Activated CD4-positive, alpha-beta T cell treated with anti-CD3 and anti-CD28 coated beads, Interleukin-2, amount 50 U/mL, for 16 hours (primary cell): ENCODE data around the gene TLCD5.

Experiments used
- DNase-seq: peaks from one replicate; pipeline ENCODE4 v3.0.0-alpha.2; 2020

Gene TLCD5

DNA sequence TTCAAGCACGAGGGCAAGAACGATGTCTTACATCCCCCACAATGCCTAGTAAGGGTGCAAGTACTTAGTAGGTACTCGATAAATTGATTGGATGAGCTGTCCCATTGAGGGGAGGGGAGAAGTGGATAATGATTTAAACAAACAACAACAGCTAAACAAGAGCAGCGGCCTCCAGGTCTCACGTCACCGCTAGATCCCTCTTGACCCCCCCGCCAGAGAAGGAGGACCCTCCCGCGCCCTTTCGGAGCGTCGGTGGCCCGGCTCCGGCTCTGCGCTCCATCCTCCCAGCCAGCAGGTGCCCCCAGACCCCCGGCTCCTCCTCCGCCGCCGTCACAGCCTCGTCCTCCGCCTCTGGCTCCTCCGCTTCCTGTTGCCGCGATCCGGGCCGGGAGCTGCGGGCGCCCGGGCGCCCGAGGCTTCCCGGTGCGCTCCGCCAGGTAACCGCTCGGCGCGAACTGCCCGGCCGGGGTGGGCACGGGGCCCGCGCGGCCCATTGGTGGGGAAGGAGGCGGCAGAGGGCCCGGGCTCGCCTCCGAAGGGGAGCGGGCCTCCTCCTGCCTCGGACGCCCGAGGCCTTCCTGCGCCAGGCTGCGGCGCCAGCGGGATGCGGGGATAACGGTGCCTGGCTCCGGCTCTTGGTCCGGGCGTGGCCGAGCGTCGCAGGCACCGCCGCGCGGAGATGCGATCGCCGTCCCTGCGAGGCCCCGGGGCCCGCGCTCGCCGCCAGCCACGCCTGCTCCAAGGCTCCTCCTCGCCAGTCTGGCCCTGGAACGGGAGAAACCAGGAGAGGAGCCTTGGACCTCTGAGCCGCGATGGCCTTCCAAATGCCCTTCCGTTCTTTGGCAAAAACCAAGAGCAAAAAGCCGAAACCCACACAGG lies at the start of gene TLCD5:
Gene TLCD5, plus strand, starts transcription at position 368 of the 879 bp plus-strand sequence. CDS start 2,143 bp downstream, outside the sequence.
- DNase-seq, result peak; percentile 36

DNA sequence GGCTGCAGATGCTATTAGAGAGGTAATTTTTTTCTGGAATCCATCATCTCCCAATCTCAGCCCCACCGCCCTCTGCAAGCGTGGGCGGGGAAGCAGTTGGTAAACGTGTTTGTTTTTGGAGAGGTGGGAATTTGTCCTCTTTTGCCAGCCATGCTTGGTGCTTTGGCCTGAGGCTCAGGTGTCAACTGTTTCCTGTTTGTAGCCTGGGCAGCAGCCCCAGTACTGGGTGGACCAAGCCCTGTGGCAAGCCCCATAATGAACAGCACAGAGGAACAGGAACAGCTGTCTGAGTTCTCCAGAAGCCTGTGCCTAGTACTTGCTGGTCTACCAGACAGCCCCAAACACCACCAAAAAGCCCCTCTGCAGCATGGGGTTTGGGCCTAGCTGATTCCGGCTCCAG lies 45.6 kb upstream of the TLCD5 start:
- DNase-seq, result no peak

DNA sequence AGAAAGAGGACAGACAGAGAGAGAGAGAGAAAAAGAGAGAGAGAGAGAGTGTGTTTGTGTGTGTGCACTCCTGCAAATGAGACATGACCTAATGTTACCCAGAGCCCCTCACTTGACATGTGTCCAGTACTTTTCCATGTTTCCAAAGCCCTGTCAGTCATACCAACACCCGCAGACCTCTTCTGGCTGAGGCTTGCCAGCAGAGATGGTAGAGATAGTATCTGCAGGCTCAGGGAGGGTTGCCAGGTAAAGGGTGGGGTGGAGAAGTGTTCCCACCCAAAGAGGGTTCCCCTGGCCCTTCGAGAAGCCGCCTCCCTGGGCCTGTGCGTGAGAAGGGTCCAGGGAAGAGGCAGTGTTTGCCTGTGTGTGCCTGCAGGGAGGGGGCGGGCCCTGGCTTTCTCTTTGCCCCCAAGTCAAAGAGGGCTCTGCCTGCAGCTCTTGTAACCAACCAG lies 44.5 kb upstream of the TLCD5 start:
- DNase-seq, result no peak

DNA sequence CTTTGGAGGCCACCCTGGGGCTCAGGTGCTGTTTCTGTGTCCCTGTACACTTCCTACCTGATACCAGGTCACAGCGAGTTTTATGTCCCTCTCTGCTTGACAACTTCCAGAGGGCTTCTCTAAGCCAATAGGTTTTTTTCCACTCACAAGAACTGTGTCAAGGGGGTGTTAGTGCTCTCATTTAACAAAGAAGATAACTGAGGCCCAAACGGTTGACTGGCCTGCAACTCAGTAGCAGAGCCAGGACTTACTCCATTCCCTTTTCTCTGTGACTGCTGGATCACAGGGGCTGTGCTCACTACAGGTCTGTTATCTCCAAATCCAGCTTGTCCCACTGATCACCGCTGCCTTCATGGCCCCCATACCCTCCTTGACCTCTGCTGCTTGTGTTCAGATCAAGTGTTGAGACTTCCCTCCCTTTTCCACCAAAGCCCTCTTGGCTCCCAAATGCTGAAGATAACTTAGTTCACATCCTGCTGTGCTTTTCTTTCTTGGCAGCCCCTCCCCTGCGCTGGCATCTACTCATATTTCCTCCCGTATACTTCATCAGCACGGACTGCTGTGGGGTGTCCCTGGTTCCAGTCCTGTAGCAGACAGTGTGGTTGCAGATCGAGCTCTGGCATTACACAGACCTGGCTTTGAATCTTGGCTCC lies 43.8 kb upstream of the TLCD5 start:
- DNase-seq, result no peak

DNA sequence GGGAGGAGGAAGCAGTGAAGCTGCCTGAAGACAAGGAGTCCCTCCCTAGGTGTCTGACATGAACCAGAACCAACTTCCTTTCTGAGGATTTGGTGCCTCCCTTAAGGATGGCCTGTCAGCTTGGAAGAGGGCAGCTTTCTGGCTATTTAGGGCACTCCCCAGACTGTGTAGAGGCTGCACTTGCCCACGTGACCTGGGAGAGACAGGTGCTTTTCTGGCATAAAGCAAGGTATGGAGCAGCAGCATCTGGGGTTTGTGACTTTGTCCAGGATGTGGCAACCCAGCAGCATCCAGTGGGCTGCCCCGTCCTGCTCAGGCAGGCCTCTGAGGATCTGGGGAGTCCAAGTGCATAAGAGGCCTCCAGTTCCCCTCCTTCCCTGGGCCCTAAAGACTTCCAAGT lies 42.0 kb upstream of the TLCD5 start:
- no peak for DNase-seq

DNA sequence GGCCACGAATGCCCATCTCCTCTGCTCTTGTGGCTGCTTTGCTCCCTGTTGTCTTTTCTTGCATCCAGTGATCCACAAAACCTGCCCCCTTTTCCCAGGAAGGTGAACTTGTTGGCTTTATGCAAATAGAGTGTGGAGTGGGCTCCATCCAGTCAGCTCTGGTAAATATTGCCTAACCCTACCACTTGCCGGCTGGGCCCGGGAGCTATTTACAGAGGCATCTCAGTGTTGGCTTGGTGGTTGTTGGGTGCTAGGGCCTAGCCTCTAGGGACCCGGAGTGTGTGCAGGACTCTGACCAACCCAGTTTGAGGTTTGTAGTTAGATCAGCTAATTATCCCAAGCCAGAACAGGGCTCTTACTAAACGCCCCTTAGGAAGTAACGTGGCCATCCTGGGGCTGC lies 40.8 kb upstream of the TLCD5 start:
- DNase-seq, result no peak

DNA sequence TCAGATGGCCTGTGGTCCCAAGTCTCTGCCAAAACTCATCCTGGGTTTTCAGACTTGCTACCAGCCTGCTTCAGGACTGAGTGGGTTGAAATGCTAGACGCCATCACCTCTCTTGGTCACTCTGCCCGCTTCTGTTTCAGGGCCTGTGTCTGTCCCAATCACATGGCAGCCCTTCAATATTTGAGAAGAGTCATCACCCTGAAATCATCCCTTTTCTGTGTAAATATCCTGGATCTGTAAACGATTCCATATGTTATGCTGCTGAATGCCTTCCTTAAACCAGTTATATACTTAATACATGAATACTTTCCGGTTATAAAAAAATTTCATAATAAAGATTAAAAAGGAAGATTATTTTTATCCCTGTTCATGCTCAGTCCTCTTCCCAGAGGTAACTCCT lies 39.8 kb upstream of the TLCD5 start:
- no peak for DNase-seq

DNA sequence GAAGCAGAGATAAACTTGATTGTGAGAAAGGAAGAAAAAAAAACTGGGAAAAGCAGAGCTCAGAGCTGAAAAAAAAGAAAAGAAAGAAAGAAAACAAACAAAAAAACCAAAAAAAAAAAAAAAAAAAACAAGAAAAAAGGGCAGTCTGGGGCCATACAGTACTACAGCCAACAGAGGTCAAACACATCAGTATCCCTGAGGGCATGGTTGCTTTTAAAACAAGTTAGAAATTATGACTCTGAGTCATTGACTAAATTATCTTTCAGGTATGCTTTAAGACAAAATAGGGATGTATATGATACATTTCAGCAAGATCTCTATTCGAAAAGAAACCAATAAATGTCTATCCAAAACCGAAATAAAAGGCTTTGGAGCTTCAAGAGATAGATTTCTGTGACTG lies 37.1 kb upstream of the TLCD5 start:
- no peak for DNase-seq

DNA sequence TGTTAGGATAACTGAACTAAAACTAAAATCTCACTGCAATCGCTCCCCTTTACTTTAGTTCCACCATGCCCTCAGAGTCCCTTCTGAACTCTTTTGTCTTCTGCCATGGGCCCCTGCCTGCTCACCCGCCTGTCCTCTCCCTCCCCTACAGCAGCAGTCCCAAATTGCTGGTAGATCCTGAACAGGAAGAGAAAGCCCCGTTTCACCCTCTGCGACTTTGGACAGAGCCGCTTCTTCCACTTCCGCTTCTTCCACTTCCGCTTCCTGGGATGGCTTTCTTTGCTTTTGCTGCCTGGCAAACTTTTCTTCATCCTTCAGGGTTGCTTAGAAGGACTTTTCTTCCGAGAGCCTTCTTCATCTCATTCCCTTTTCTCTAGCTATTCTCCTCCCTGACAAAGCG lies 35.7 kb upstream of the TLCD5 start:
- DNase-seq, result no peak

DNA sequence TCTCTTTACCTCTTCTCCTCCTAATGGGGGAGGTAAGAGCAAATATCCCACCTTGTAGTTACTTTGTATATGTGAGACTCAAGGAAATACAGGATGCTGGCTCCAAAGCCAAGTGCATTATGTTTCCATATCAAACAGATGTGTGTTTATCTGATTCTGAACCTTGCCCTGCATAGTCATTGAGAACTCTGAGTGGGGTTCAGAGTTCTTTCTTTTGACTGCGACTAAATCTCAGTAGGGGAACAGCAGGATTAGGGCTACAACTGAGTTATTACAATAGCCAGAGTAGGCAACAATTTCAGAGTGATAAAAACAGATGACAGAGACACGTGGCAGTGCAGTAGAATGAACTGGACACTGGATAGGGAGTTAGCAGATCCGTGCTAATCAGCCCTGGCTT lies 34.1 kb upstream of the TLCD5 start:
- no peak for DNase-seq

DNA sequence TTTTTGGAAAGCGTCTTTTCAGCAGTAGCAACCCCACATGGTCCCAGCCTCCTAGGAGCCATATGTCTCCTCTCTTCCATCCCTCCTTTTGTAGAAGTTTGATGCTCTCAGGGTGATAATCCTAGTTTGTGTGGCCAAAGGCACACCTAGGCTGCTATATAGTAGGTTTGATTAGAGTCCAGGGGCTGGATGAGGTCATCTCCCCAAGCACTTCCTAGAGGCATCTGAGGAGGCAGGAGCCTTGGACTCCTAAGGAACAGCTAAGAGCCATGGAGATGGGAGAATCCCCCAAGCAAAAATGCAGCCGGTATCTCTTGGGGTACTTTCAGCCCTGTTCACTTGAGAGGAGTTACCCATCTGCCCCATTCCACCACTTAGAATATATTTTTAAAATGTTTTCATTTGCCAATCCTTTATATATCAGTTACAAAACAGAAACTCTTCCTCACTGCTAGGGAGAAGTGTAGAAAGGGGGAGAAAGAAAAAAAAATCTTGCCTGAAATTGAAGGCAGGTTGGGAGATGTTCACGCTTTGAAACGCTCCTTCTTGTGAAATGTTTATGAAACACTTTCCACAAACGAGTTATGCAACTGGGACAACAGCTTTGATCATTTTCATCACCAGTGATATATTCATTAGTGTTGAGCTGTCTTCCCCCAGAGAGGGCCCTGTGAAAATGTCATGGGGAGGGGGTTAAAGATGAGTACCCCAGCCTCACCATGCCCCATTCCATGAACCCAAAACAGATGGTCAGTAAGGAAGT lies 31.9 kb upstream of the TLCD5 start:
- DNase-seq, result no peak

DNA sequence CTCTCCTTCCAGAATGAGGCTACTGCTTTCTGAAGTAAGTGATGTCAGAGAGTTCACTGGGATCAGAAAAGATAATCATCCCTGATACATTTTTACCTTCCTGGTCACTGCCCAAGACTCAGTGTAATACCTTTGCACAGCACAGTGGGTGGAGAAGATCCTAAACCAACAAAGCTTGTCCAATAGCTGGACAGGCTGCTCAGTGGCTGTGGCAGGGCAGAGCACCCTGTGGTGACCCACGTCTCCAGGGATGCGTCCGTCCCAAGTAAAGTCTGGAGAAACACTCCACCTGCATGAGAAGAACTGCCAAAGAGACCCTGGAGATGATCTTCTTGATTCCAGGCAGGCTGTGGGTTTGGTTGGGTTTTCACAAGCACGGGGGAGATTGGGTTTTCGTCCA lies 31.0 kb upstream of the TLCD5 start:
- DNase-seq, result no peak

DNA sequence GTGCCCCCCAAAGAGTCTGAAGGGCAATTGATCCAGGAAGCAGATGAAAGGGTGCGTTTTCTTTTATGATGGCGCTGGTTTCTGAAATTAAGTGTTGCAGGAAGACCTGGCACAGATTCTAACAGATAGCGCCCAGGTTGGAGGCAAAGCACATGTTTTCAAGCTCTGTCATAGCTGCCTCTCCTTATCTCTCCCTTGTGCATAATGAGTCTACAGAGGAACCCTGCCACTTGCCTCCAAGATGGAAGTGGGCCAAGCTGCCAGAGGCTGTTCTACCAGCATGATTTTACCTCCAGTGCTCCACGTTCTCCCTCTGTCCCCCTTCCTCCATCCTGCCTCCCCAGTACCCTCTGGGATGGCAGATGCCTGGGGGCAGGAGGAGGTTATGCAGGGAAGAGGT lies 30.0 kb upstream of the TLCD5 start:
- DNase-seq, result no peak

DNA sequence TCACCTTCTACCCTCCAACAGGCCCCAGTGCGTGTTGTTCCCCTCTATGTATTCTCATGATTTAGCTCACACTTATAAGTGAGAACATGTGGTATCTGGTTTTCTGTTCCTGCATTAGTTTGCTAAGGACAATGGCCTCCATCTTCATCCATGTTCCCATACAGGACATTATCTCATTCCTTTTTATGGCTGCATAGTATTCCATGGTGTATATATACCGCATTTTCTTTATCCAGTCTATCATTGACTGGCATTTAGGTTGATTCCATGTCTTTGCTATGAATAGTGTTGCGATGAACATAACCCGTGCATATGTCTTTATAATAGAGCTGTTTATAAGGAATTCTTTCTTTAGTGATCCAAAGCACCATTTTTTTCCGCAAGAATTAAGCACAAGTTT lies 28.5 kb upstream of the TLCD5 start:
- no peak for DNase-seq

DNA sequence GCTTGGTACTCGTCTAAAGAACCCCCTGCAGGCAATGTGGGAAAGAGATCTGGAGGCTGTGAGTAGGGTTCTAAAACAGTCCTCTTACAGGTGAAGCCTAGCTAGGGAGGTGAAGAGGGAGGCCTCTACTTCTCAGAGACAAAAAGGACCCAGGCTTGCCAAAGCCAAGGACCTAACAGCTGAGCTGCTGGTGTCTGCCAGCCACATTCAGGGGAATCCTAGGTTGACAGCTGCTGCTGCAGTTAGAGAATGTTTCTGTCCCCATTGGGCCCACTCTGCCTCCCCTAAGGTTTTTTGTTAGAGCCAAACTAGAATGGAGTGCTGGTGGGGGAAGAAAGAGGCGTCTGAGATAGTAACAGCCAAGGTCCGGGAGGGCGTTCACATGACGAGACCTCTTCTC lies 26.6 kb upstream of the TLCD5 start:
- no peak for DNase-seq

DNA sequence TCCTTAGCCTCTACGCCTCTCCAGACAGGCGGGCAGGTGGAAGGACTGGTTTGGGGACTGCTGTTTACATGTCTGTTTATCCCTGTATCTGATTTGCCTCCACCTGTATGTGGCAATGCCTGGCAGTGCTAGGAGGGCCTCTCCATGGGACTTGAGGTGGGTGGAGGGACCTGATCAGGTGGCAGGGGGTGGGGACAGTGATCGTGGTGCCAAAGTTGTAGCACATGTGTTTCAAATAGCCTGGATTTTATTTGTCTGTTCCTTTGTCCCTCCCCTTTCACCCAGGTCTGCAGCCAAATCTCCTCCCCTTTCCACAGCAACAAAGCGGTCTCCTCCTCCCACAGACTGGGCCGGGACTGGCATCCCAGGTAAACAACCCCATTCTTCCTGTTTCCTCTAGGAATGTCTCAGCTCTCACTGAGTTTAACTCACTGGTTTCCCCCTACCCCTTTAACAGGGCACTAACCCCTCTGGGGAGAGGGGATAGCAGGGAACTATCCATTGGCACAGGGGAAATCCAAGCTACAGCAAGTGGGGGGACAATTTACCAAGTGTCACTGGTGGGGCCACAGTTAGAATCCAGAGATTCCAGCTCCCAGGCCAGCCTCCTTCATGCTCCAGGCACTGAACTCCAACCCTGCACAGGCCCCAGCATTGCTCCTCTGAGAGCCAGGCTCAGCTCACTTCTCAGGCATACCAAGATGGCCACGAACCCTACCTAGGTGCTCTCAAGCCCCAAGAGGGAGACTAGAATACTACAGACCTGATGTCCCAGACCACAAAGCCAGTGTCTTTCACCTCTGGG lies 22.9 kb upstream of the TLCD5 start:
- DNase-seq, result no peak

DNA sequence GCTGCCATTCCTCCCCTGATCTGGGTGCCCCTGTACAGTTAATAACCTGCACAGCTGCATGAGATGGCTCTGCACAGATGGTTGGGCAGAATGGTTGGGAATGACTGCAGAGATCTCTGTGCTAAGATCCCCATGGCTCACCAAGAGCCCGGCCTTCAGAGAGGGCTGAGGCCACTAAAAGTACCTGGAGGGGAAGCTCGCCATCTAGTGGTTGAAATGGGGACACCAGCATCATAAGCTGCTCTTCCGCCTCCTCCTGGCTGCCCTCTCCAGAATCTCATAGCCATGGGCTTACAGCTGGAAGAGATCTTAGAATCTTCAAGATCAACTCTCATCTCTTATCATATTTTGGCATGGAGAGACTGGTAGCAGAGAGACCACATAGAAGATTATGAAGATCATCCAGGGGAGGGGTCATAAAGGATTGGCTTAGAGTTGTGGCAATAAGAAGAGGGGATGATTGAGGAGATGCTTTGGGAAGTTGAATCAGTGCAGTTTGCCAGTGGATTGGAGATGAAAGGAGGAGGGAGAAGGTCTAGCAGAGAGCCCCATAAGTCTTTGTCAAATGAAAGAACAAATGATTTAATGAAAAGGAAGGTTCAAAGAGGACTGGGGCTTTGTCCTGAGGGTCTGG lies 22.0 kb upstream of the TLCD5 start:
- peak; percentile 73 for DNase-seq

DNA sequence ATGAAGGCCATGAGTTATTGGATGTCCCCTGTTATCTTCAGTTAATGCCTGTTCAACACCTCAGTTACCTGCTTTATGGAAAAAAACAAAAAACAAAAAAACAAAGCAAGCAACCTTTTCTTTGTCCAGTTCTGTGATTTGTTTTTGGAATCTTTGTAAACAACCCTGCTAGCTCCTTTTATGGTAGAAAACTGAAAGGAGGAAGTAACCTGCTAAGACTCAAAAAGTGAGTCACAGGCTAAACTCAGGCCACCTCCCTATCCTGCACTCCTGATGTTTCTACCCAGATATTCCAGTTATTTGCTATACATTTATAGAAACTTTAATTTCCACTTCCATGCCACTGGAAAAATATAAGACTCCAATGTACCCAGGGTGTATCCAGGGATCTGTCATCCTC lies 20.6 kb upstream of the TLCD5 start:
- DNase-seq, result no peak

DNA sequence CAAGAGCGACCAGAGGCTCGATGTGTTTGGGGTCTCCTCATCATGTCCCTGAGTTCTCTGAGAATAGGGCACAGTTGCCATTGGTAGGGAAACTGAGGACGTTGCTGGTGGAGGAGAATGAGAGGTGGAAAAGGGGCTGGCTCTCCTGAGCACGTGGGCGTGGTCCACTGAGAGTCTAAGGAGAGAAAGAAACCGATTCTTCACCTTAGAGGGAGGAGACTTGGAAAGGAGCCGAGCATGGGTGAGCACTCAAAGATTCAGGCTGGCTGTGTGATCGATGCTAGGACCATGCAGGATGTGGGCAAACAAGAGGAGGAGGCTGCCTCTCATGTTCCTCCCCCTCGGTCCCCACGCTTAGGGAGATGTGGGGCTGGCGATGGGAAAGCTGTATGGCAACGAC lies 19.8 kb upstream of the TLCD5 start:
- DNase-seq, result no peak

DNA sequence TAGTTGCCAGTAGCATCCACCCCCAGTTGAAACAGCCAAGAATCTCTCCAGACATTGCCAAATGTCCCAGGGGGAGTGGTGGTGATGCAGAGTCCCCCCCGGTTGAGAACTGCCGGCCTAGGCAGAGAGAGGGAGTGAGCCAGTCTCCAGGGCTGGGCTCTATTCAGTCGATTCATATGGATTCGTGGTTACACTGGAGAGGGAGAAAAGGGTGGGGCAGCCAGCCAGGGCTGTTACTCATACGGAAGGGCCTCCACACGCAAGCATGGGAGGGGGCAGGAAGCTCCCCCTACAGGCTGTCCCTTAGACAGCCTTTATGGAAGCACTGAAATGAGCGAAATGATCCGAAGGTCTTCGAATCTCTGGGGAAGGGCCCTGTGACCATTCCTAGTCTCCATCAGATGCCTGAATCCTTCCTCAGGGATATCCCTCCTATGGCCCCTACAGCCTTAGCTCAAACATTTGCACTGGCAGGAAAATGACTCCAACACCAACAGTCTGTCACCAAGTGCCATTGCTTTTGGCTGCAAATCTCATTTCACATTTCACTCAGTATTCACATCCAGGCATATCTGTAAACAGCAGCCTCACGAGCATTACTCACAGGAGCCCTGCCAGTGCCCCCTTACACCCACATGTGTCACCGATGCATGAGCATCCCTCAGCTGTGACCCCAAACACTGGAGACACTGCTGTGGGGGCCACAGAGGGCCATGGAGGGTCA lies 18.4 kb upstream of the TLCD5 start:
- DNase-seq, result no peak

DNA sequence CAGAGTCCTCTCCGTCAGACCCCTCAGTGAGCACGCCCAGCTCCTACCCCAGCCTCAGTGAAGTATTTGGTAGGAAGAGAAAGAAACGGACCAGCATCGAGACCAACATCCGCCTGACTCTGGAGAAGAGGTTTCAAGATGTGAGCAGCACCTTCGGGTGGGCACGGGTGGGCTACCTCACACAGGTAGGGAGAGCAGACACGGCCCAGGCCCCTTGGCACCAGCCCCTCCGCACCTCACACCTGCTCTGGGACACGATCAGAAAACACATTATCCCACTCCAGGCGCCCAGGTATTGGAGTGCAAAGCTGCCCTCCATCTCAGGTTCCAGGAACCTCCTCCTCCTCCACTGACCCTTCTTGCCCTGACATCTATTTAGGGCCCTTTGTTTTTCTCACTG lies 17.6 kb upstream of the TLCD5 start:
- DNase-seq, result no peak

DNA sequence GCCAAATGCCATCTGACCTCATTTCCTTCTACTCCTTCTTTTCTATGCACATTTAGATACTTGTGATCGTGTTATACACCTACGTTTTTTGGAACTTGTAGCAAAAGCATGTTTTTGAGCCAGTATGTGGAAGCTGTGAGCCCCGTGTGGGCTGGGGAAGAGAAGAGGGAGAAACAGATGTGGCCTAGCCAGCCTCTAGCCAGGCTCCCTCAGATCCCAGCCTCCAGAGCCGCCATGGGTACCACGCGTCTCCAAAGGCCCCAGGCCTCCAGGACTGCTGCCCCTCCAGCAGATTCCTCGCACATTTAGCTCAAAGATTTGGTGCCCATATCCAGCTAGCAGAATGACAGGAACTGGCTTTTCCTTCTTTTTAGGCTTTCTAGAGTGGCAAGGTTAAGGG lies 17.0 kb upstream of the TLCD5 start:
- DNase-seq, result no peak
